Mucosa of gallbladder (tissue), 1 donor: ENCODE results near the gene C12orf57. TPM values are rescaled to one million over a fixed set of nuclear protein-coding genes. Genes with fewer than 3 reads are reported as not detected.
A peak's percentile ranks its signal among the peaks of the same experiment; 100 is the strongest.
"Not testable (repeated sequence)": the region's sequence is repeated elsewhere in the genome, so short reads cannot be mapped to it uniquely, and the experiment has no call there.

Source experiments
- DNase-seq: peaks from one replicate; pipeline ENCODE4 v3.0.0-alpha.2; 2020; ENCODE audit warnings: low spot score
- total RNA-seq: library from RNA; stranded (reverse); gene quantifications from one replicate; pipeline ENCODE4 v1.2.1, GENCODE V29; 2021
- donor health status: DM: no; HTN: no; CAD: no.

The C12orf57 gene
- total RNA-seq, result 265 TPM

GRCh38 chr12:6943722-6944380, at the start of gene C12orf57, which contains the start of gene RNU7-1:
Gene C12orf57 (plus strand): TSS chr12:6944022. CDS start chr12:6944122, 100 bp downstream.
Gene RNU7-1 (plus strand): TSS chr12:6943816.
- DNase-seq, result no peak

- DNase-seq, result no peak
Measured at GRCh38 chr12:6894321-6894720, 49.5 kb upstream of the C12orf57 start.

GRCh38 chr12:6896846-6897435, 46.9 kb upstream of the C12orf57 start:
- no peak for DNase-seq

GRCh38 chr12:6899427-6899826, 44.4 kb upstream of the C12orf57 start:
- no peak for DNase-seq

- DNase-seq, result peak; percentile 73
Measured at GRCh38 chr12:6899837-6900519, 43.8 kb upstream of the C12orf57 start.

GRCh38 chr12:6902448-6902847, 41.4 kb upstream of the C12orf57 start:
- no peak for DNase-seq

GRCh38 chr12:6903722-6904121, 40.1 kb upstream of the C12orf57 start:
- DNase-seq, result no peak

- peak; percentile 98 for DNase-seq
Measured at GRCh38 chr12:6904280-6905276, 39.2 kb upstream of the C12orf57 start, which contains the start of gene LRRC23. Gene LRRC23 (plus strand): TSS chr12:6904822. CDS start chr12:6905634, 812 bp downstream.

GRCh38 chr12:6905414-6906040, 38.3 kb upstream of the C12orf57 start:
- no peak for DNase-seq

GRCh38 chr12:6908141-6908540, 35.7 kb upstream of the C12orf57 start:
- not testable (repeated sequence) for DNase-seq

GRCh38 chr12:6909421-6910145, 34.2 kb upstream of the C12orf57 start:
- no peak for DNase-seq

GRCh38 chr12:6912164-6912935, 31.5 kb upstream of the C12orf57 start:
- no peak for DNase-seq

- DNase-seq, result peak; percentile 71
Measured at GRCh38 chr12:6914246-6914946, 29.4 kb upstream of the C12orf57 start, which contains the start of gene ENO2. Gene ENO2 (plus strand): TSS chr12:6914580. CDS start chr12:6915833, 1,253 bp downstream.

- DNase-seq, result no peak
Measured at GRCh38 chr12:6914947-6915788, 28.7 kb upstream of the C12orf57 start.

GRCh38 chr12:6915789-6916285, 28.0 kb upstream of the C12orf57 start:
- DNase-seq, result no peak

GRCh38 chr12:6916426-6917200, 27.2 kb upstream of the C12orf57 start:
- no peak for DNase-seq
